Effector memory CD8-positive, alpha-beta T cell (primary cell): ENCODE data around the gene NTRK3.

Experiments
- ATAC-seq: fragments of 150-1000 bp; cut with Tn5 transposase; replicated peaks from 2 replicates; pipeline ENCODE4 v1.10.0; 2021; ENCODE audit warnings: mild to moderate bottlenecking, moderate library complexity
- DNase-seq, 3 experiments: peaks; one replicate each; pipeline ENCODE4 v3.0.0; 2021
- H3K27ac Mint-ChIP-seq, 2 donors: one replicate each; pipeline ENCODE4 v1.8.0; 2022; ENCODE audit warnings: mild to moderate bottlenecking in 2 of 2, mixed read lengths in 2 of 2, moderate library complexity in 2 of 2
- H3K27me3 Mint-ChIP-seq, 2 donors: one replicate each; pipeline ENCODE4 v1.8.0; 2022; ENCODE audit warnings: mixed read lengths in 2 of 2
- H3K36me3 Mint-ChIP-seq: one replicate; pipeline ENCODE4 v1.8.0; 2022; ENCODE audit warnings: mild to moderate bottlenecking, moderate library complexity, mixed read lengths; ENCODE audit not compliant: insufficient read depth
- H3K4me1 Mint-ChIP-seq, 2 donors: one replicate each; pipeline ENCODE4 v1.8.0; 2022; ENCODE audit warnings: low read depth in 2 of 2, mixed read lengths in 2 of 2
- H3K4me3 Mint-ChIP-seq, 2 donors: one replicate each; pipeline ENCODE4 v1.8.0; 2022; ENCODE audit warnings: mild to moderate bottlenecking in 2 of 2, mixed read lengths in 2 of 2, moderate library complexity in 2 of 2
- H3K9me3 Mint-ChIP-seq, 2 donors: one replicate each; pipeline ENCODE4 v1.8.0; 2022; ENCODE audit warnings: mixed read lengths in 2 of 2

The NTRK3 gene

GRCh38 chr15:88250826-88251225, 5.7 kb downstream of the NTRK3 start:
- Mint-ChIP-seq H3K27me3 (peaks cover 49 to 64% of the 10 kb centered on the region in 2 donors), H3K27ac (no peak overlapping the region)

GRCh38 chr15:88249220-88249619, 7.3 kb downstream of the NTRK3 start:
- Mint-ChIP-seq H3K36me3 (peaks cover 1% of the 10 kb centered on the region), H3K27ac (no peak overlapping the region), H3K27me3 (peaks cover 43 to 48% of the 10 kb centered on the region in 2 donors), H3K4me1 (peaks cover 9 to 14% of the 10 kb centered on the region in 2 donors), H3K9me3 (no peaks in the 10 kb centered on the region), H3K4me3 (no peak overlapping the region)
- DNase-seq (no peak), ATAC-seq (no peak)

More at GRCh38 chr15:88250826-88251225, 5.7 kb downstream of the NTRK3 start:
- Mint-ChIP-seq H3K9me3 (no peaks in the 10 kb centered on the region), H3K4me3 (no peak overlapping the region), H3K4me1 (peaks cover 9 to 16% of the 10 kb centered on the region in 2 donors), H3K36me3 (peaks cover 5% of the 10 kb centered on the region)
- no peak for ATAC-seq
- DNase-seq: no peak

- no peaks in the 10 kb centered on the region for H3K36me3 Mint-ChIP-seq
- H3K9me3 Mint-ChIP-seq: no peaks in the 10 kb centered on the region
- ATAC-seq (no peak), DNase-seq (no peak)
- H3K4me1 Mint-ChIP-seq: peaks cover 9 to 14% of the 10 kb centered on the region in 2 donors
- peaks cover 29 to 35% of the 10 kb centered on the region in 2 donors for H3K27me3 Mint-ChIP-seq
- no peak overlapping the region for H3K4me3 Mint-ChIP-seq
- H3K27ac Mint-ChIP-seq: no peak overlapping the region
These were observed 8.6 kb downstream of the NTRK3 start for GRCh38 chr15:88247914-88248313.

- DNase-seq: peak; percentile 60 to 65 (median 65)
- peak; percentile 83 for ATAC-seq
- peak overlapping the region in 1 of 2 donors; percentile 29 for H3K27ac Mint-ChIP-seq
- H3K4me3 Mint-ChIP-seq: peak overlapping the region in 1 of 2 donors; percentile 43
- H3K4me1 Mint-ChIP-seq: peaks cover 9 to 14% of the 10 kb centered on the region in 2 donors
- H3K36me3 Mint-ChIP-seq: no peaks in the 10 kb centered on the region
- H3K27me3 Mint-ChIP-seq: peaks cover 24 to 30% of the 10 kb centered on the region in 2 donors
- no peaks in the 10 kb centered on the region for H3K9me3 Mint-ChIP-seq
These were observed 9.7 kb downstream of the NTRK3 start for GRCh38 chr15:88246666-88247446.

- ATAC-seq (no peak), DNase-seq (no peak)
- Mint-ChIP-seq H3K27me3 (peaks cover 26 to 35% of the 10 kb centered on the region in 2 donors), H3K36me3 (no peaks in the 10 kb centered on the region), H3K4me1 (peaks cover 9 to 14% of the 10 kb centered on the region in 2 donors), H3K4me3 (no peak overlapping the region), H3K27ac (no peak overlapping the region), H3K9me3 (no peaks in the 10 kb centered on the region)
These were observed 10.5 kb downstream of the NTRK3 start for GRCh38 chr15:88246081-88246480.

- no peak overlapping the region for H3K4me3 Mint-ChIP-seq
- ATAC-seq: no peak
- no peaks in the 10 kb centered on the region for H3K9me3 Mint-ChIP-seq
- peak in 1 of 3 experiments; percentile 14 for DNase-seq
- H3K4me1 Mint-ChIP-seq: peaks cover 9 to 14% of the 10 kb centered on the region in 2 donors
- no peaks in the 10 kb centered on the region for H3K36me3 Mint-ChIP-seq
- no peak overlapping the region for H3K27ac Mint-ChIP-seq
- peaks cover 36 to 54% of the 10 kb centered on the region in 2 donors for H3K27me3 Mint-ChIP-seq
These were observed 12.4 kb downstream of the NTRK3 start for GRCh38 chr15:88243895-88244787.

- Mint-ChIP-seq H3K9me3 (no peaks in the 10 kb centered on the region), H3K27me3 (peaks cover 46 to 64% of the 10 kb centered on the region in 2 donors), H3K4me1 (peaks cover 9 to 14% of the 10 kb centered on the region in 2 donors), H3K4me3 (no peak overlapping the region), H3K27ac (no peak overlapping the region), H3K36me3 (no peaks in the 10 kb centered on the region)
- ATAC-seq (no peak), DNase-seq (no peak)
These were observed 13.7 kb downstream of the NTRK3 start for GRCh38 chr15:88242586-88243555.

- H3K27me3 Mint-ChIP-seq: peaks cover 41 to 58% of the 10 kb centered on the region in 2 donors
- no peak for ATAC-seq
- H3K36me3 Mint-ChIP-seq: no peaks in the 10 kb centered on the region
- peaks cover 2 to 3% of the 10 kb centered on the region in 2 donors for H3K4me1 Mint-ChIP-seq
- H3K4me3 Mint-ChIP-seq: no peak overlapping the region
- no peaks in the 10 kb centered on the region for H3K9me3 Mint-ChIP-seq
- no peak for DNase-seq
- no peak overlapping the region for H3K27ac Mint-ChIP-seq
These were observed 15.1 kb downstream of the NTRK3 start for GRCh38 chr15:88241461-88241860.

GRCh38 chr15:88241060-88241459, 15.5 kb downstream of the NTRK3 start:
- H3K27me3 Mint-ChIP-seq: peaks cover 42 to 58% of the 10 kb centered on the region in 2 donors
- H3K36me3 Mint-ChIP-seq: no peaks in the 10 kb centered on the region
- no peak overlapping the region for H3K27ac Mint-ChIP-seq
- no peaks in the 10 kb centered on the region for H3K4me1 Mint-ChIP-seq
- H3K9me3 Mint-ChIP-seq: no peaks in the 10 kb centered on the region
- no peak for DNase-seq
- no peak overlapping the region for H3K4me3 Mint-ChIP-seq
- no peak for ATAC-seq

- H3K27ac Mint-ChIP-seq: no peak overlapping the region
- no peaks in the 10 kb centered on the region for H3K9me3 Mint-ChIP-seq
- H3K27me3 Mint-ChIP-seq: peaks cover 47 to 72% of the 10 kb centered on the region in 2 donors
- H3K4me1 Mint-ChIP-seq: no peaks in the 10 kb centered on the region
- DNase-seq (no peak), ATAC-seq (no peak)
- H3K4me3 Mint-ChIP-seq: no peak overlapping the region
- H3K36me3 Mint-ChIP-seq: no peaks in the 10 kb centered on the region
These were observed 16.9 kb downstream of the NTRK3 start for GRCh38 chr15:88239594-88239993.

- ATAC-seq (no peak), DNase-seq (no peak)
- Mint-ChIP-seq H3K36me3 (no peaks in the 10 kb centered on the region), H3K9me3 (no peaks in the 10 kb centered on the region), H3K27ac (no peak overlapping the region), H3K4me3 (no peak overlapping the region), H3K4me1 (no peaks in the 10 kb centered on the region), H3K27me3 (peaks cover 55 to 80% of the 10 kb centered on the region in 2 donors)
These were observed 17.7 kb downstream of the NTRK3 start for GRCh38 chr15:88238618-88239430.

- Mint-ChIP-seq H3K9me3 (no peaks in the 10 kb centered on the region), H3K27me3 (peaks cover 55 to 60% of the 10 kb centered on the region in 2 donors), H3K27ac (no peak overlapping the region), H3K36me3 (peaks cover 3% of the 10 kb centered on the region), H3K4me3 (no peak overlapping the region), H3K4me1 (no peaks in the 10 kb centered on the region)
- DNase-seq (no peak), ATAC-seq (no peak)
These were observed 21.8 kb downstream of the NTRK3 start for GRCh38 chr15:88234711-88235110.
